WTC11 (cell line): ENCODE measurements around the gene SCYGR8. TPM values are rescaled to one million over a fixed set of nuclear protein-coding genes. Genes with fewer than 3 reads are reported as not detected.
"Not testable (repeated sequence)": the region's sequence is repeated elsewhere in the genome, so short reads cannot be mapped to it uniquely, and the experiment has no call there.

Experiments used
- ATAC-seq: fragments of 200-7000 bp; cut with Tn5 transposase; 2 replicates; pipeline ENCODE4 v1.10.0; 2021; ENCODE audit warnings: mild to moderate bottlenecking, moderate library complexity
- CTCF ChIA-PET: fragments of 300-600 bp; sonication (Branson Sonifier 250); formaldehyde crosslinking; loops from one replicate; lab custom pipeline; 2021; ENCODE audit warnings: antibody characterized with exemption; lab: Charles Lee
- POLR2A ChIA-PET: fragments of 350-600 bp; sonication (Branson Sonifier 250); formaldehyde crosslinking; loops from one replicate; lab custom pipeline; 2021; ENCODE audit warnings: antibody characterized with exemption; lab: Charles Lee
- DNase-seq: peaks from one replicate; pipeline ENCODE4 v3.0.0; 2021; ENCODE audit warnings: low spot score
- H3K27ac Mint-ChIP-seq: 2 replicates; pipeline ENCODE4 v1.8.0; 2021; ENCODE audit warnings: mixed read lengths
- H3K27me3 Mint-ChIP-seq: 2 replicates; pipeline ENCODE4 v1.8.0; 2021; ENCODE audit warnings: low read depth, mild to moderate bottlenecking, moderate library complexity, mixed read lengths
- H3K36me3 Mint-ChIP-seq: 2 replicates; pipeline ENCODE4 v1.8.0; 2021; ENCODE audit warnings: mixed read lengths
- H3K4me1 Mint-ChIP-seq: 2 replicates; pipeline ENCODE4 v1.8.0; 2022; ENCODE audit warnings: mixed read lengths
- H3K4me3 Mint-ChIP-seq: 2 replicates; pipeline ENCODE4 v1.8.0; 2021; ENCODE audit warnings: mild to moderate bottlenecking, moderate library complexity, mixed read lengths
- H3K9me3 Mint-ChIP-seq: 2 replicates; pipeline ENCODE4 v1.8.0; 2021; ENCODE audit warnings: mixed read lengths
- ARID4B ChIP-seq: sonication (generic); formaldehyde crosslinking; IDR thresholded peaks from 2 replicates; pipeline ENCODE4 v1.8.0; 2023; ENCODE audit warnings: missing genetic modification reagents, mild to moderate bottlenecking, borderline replicate concordance
- CREB1 ChIP-seq: sonication (generic); formaldehyde crosslinking; IDR thresholded peaks from 2 replicates; pipeline ENCODE4 v1.8.0; 2023; ENCODE audit warnings: mild to moderate bottlenecking, missing genetic modification reagents
- FOXK1 ChIP-seq: sonication (generic); formaldehyde crosslinking; IDR thresholded peaks from 2 replicates; pipeline ENCODE4 v1.8.0; 2022; ENCODE audit warnings: mild to moderate bottlenecking, moderate library complexity, missing genetic modification reagents
- GTF2I ChIP-seq: fragments of 250-450 bp; sonication (Bioruptor Pico); conservative IDR thresholded peaks from 2 replicates; pipeline ENCODE4 v1.4.0; 2021; ENCODE audit warnings: mild to moderate bottlenecking
- NFE2L1 ChIP-seq: sonication (generic); formaldehyde crosslinking; IDR thresholded peaks from 2 replicates; pipeline ENCODE4 v1.8.1; 2023; ENCODE audit warnings: missing genetic modification reagents
- RORB ChIP-seq: fragments of 250-450 bp; sonication (Bioruptor Pico); IDR thresholded peaks from 2 replicates; pipeline ENCODE4 v1.9.0; 2021; ENCODE audit warnings: mild to moderate bottlenecking
- SMAD3 ChIP-seq: sonication (generic); formaldehyde crosslinking; IDR thresholded peaks from 2 replicates; pipeline ENCODE4 v1.8.0; 2022; ENCODE audit warnings: missing genetic modification reagents, mild to moderate bottlenecking, borderline replicate concordance
- SOX15 ChIP-seq: fragments of 250-450 bp; sonication (Bioruptor Pico); IDR thresholded peaks from 2 replicates; pipeline ENCODE4 v1.9.0; 2021; ENCODE audit warnings: mild to moderate bottlenecking
- TCF7 ChIP-seq: sonication (generic); formaldehyde crosslinking; IDR thresholded peaks from 2 replicates; pipeline ENCODE4 v1.8.0; 2022; ENCODE audit warnings: mild to moderate bottlenecking, low read depth, missing genetic modification reagents, moderate library complexity
- ZNF423 ChIP-seq: fragments of 250-450 bp; sonication (Bioruptor Pico); IDR thresholded peaks from 2 replicates; pipeline ENCODE4 v2.1.2; 2022; ENCODE audit warnings: mild to moderate bottlenecking, moderate library complexity
- total RNA-seq: library from RNA; stranded (reverse); gene quantifications from 3 replicates; pipeline ENCODE4 v1.2.3, GENCODE V29; 2021
- TF ChIP-seq, protein P1 (sequence below): sonication (generic); formaldehyde crosslinking; conservative IDR thresholded peaks from 2 replicates; pipeline ENCODE4 v1.8.1; 2022; ENCODE audit warnings: mild to moderate bottlenecking, missing genetic modification reagents
- TF ChIP-seq, protein P2 (sequence below): sonication (generic); formaldehyde crosslinking; IDR thresholded peaks from 2 replicates; pipeline ENCODE4 v1.8.1; 2023; ENCODE audit warnings: mild to moderate bottlenecking, missing genetic modification reagents
- TF ChIP-seq, protein P3 (sequence below): fragments of 250-450 bp; sonication (Bioruptor Pico); IDR thresholded peaks from 2 replicates; pipeline ENCODE4 v1.9.0; 2021; ENCODE audit warnings: mild to moderate bottlenecking

Gene SCYGR8
- total RNA-seq, 1 experiment from 2014 or later: not detected

DNA sequence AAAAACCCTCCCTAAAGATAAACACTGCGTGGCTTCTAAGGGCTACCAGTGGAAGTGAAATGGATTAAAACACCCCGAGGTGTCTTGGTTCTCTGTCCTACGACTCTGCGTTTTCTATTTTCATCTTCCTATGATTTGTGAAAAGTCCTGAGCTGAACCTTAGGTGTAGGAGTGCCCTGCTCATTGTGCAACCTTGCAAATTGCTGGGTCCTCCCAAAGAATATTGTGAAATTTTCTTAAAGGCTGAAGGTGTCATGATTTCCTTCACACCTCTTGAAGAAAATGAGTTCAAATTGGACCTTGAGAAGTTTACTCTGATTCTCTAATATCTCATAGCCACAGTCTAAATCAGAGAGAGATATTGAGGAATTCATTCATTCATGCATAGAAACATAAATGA, 26.1 kb upstream of the SCYGR8 start:
- CTCF ChIA-PET: no interaction called here

GRCh38 chr2:227720680-227721079, 25.0 kb upstream of the SCYGR8 start:
- TF ChIP-seq, protein P1, sequence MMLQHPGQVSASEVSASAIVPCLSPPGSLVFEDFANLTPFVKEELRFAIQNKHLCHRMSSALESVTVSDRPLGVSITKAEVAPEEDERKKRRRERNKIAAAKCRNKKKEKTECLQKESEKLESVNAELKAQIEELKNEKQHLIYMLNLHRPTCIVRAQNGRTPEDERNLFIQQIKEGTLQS (CRISPR knock-in tag): no peak
- POLR2A ChIA-PET: no interaction called here
- Mint-ChIP-seq H3K27ac (no peak overlapping the region), H3K4me1 (peaks cover 19% of the 10 kb centered on the region), H3K9me3 (no peaks in the 10 kb centered on the region), H3K27me3 (0 out of 2 replicates have a peak, but pooled peaks cover 3% of the 10 kb centered on the region), H3K4me3 (no peak overlapping the region), H3K36me3 (no peaks in the 10 kb centered on the region)
- no peak for DNase-seq
- CTCF ChIA-PET: no interaction called here
- ATAC-seq: no peak

More for the DNA sequence above, 26.1 kb upstream of the SCYGR8 start:
- ATAC-seq (no peak), DNase-seq (no peak)
- Mint-ChIP-seq H3K27ac (no peak overlapping the region), H3K9me3 (no peaks in the 10 kb centered on the region), H3K4me3 (no peak overlapping the region), H3K36me3 (no peaks in the 10 kb centered on the region), H3K27me3 (0 out of 2 replicates have a peak, but pooled peaks cover 3% of the 10 kb centered on the region), H3K4me1 (peaks cover 23% of the 10 kb centered on the region)
- POLR2A ChIA-PET: no interaction called here
- no peak for TF ChIP-seq RORB (CRISPR knock-in tag)
- no peak for TF ChIP-seq SMAD3 (CRISPR knock-in tag)
- TF ChIP-seq ARID4B (CRISPR knock-in tag): no peak
- TF ChIP-seq, protein P2, sequence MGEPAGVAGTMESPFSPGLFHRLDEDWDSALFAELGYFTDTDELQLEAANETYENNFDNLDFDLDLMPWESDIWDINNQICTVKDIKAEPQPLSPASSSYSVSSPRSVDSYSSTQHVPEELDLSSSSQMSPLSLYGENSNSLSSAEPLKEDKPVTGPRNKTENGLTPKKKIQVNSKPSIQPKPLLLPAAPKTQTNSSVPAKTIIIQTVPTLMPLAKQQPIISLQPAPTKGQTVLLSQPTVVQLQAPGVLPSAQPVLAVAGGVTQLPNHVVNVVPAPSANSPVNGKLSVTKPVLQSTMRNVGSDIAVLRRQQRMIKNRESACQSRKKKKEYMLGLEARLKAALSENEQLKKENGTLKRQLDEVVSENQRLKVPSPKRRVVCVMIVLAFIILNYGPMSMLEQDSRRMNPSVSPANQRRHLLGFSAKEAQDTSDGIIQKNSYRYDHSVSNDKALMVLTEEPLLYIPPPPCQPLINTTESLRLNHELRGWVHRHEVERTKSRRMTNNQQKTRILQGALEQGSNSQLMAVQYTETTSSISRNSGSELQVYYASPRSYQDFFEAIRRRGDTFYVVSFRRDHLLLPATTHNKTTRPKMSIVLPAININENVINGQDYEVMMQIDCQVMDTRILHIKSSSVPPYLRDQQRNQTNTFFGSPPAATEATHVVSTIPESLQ: no peak
- TF ChIP-seq, protein P1 (CRISPR knock-in tag): no peak
- TF ChIP-seq GTF2I (CRISPR knock-in tag): no peak
- no peak for TF ChIP-seq CREB1
- TF ChIP-seq, protein P3, sequence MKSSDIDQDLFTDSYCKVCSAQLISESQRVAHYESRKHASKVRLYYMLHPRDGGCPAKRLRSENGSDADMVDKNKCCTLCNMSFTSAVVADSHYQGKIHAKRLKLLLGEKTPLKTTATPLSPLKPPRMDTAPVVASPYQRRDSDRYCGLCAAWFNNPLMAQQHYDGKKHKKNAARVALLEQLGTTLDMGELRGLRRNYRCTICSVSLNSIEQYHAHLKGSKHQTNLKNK (CRISPR knock-in tag): no peak
- no peak for TF ChIP-seq FOXK1 (CRISPR knock-in tag)
- TF ChIP-seq NFE2L1: no peak
- no peak for TF ChIP-seq TCF7
- no peak for TF ChIP-seq ZNF423 (CRISPR knock-in tag)
- no peak for TF ChIP-seq SOX15 (CRISPR knock-in tag)

DNA sequence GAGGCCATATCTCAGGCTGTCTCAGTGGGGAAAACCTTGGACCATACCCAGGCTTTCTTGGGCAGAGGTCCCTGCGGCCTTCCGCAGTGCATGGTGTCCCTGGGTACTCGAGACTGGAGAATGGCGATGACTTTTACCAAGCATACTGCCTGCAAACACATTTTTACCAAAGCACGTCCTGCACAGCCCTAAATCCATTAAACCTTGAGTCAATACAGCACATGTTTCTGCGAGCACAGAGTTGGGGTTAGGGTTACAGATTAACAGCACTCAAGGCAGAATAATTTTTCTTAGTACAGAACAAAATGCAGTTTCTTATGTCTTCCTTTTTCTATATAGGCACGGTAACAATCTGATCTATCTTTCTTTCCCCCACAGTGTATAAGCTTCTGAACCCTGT, 22.9 kb upstream of the SCYGR8 start:
- H3K36me3 Mint-ChIP-seq, H3K27ac Mint-ChIP-seq, ATAC-seq, H3K27me3 Mint-ChIP-seq, DNase-seq, H3K4me1 Mint-ChIP-seq, POLR2A ChIA-PET, CTCF ChIA-PET, H3K4me3 Mint-ChIP-seq, H3K9me3 Mint-ChIP-seq: not testable (repeated sequence)
